Measurements from ENCODE around the gene RBM47. TPM values are rescaled to one million over a fixed set of nuclear protein-coding genes. Genes with fewer than 3 reads are reported as not detected.

RBM47 gene
- total and polyA plus RNA-seq, 9 of the 15 experiments (the other 6 are each of a cell fraction or from before 2014, with no cell fraction given): 1.4 to 6.4 (median 3.3) TPM

DNA sequence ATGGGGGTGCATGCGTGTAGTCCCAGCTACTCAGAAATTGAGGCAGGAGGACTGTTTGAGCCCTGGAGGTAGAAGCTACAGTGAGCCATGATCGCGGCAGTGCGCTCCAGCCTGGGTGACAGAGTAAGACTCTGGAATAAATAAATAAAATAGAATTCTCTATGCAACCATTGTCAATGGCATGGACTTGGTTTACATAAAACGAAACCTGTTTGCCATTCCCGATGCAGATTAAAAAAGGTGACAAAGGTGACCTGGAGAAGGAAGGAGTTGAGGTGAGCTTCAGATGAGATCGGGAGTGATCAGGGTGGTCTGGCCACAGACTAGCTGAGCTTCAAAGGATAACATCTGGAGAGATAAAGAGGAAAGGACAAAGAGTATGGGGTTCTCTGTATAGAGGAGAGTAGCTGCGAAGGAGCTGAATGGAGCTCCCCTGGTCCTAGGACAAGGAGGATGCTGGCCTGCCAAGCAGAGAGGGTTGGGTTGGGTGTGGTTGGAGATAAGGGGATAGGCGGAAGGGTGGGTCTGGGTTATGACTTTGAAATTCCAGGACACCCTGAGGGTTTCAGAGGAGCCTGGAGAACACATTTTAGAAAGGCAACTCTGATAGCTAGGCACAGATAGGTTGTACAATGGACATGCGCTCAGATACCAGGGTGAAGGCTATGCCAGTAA lies 98.6 kb downstream of the RBM47 start (continued):
- TF ChIP-seq, protein P1, sequence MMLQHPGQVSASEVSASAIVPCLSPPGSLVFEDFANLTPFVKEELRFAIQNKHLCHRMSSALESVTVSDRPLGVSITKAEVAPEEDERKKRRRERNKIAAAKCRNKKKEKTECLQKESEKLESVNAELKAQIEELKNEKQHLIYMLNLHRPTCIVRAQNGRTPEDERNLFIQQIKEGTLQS (IDR thresholded peaks at IDR 0.05): peak; percentile 10; the same call in 1 of the 2 replicates
- TF ChIP-seq, protein P1 (CRISPR knock-in tag; conservative IDR thresholded peaks at IDR 0.05): no peak
- TF ChIP-seq KDM5B (IDR thresholded peaks at IDR 0.05; ENCODE audit: insufficient replicate concordance, low read depth, low read length) (no peak), TSC22D4 (tag; IDR thresholded peaks at IDR 0.05) (no peak), ZNF280A (IDR thresholded peaks at IDR 0.05; ENCODE audit: low read depth, partially characterized antibody) (no peak), ZNF764 (CRISPR knock-in tag; IDR thresholded peaks at IDR 0.05; ENCODE audit: low read depth) (no peak), ARID1B (IDR thresholded peaks at IDR 0.05) (peak; percentile 86), HDAC1 (IDR thresholded peaks at IDR 0.05) (peak in 1 of 2 experiments; percentile 73; a peak in 2 of 4 replicates), SRSF9 (IDR thresholded peaks at IDR 0.05; ENCODE audit: borderline replicate concordance, low read depth, low read length) (no peak), ZNF766 (CRISPR knock-in tag; conservative IDR thresholded peaks at IDR 0.05) (peak; percentile 77; the same call in 1 of the 2 replicates), ZNF436 (CRISPR knock-in tag; IDR thresholded peaks at IDR 0.05) (no peak), ZKSCAN1 (IDR thresholded peaks at IDR 0.05; ENCODE audit: low read depth, low read length) (0 out of 2 replicates have a peak, but pooled peaks have one; percentile 24), TGIF2 (CRISPR knock-in tag; IDR thresholded peaks at IDR 0.05) (no peak), ZNF584 (CRISPR knock-in tag; IDR thresholded peaks at IDR 0.05; ENCODE audit: low read depth) (no peak), ADNP (tag; IDR thresholded peaks at IDR 0.05) (no peak), PHB2 (IDR thresholded peaks at IDR 0.05; ENCODE audit: low read depth) (no peak), ZNF431 (CRISPR knock-in tag; IDR thresholded peaks at IDR 0.05) (no peak), EP400 (IDR thresholded peaks at IDR 0.05) (0 out of 2 replicates have a peak, but pooled peaks have one; percentile 28), NR3C1 (CRISPR knock-in tag; IDR thresholded peaks at IDR 0.05) (no peak), NFIC (IDR thresholded peaks at IDR 0.05) (peak; percentile 52)
- TF ChIP-seq, protein P2, sequence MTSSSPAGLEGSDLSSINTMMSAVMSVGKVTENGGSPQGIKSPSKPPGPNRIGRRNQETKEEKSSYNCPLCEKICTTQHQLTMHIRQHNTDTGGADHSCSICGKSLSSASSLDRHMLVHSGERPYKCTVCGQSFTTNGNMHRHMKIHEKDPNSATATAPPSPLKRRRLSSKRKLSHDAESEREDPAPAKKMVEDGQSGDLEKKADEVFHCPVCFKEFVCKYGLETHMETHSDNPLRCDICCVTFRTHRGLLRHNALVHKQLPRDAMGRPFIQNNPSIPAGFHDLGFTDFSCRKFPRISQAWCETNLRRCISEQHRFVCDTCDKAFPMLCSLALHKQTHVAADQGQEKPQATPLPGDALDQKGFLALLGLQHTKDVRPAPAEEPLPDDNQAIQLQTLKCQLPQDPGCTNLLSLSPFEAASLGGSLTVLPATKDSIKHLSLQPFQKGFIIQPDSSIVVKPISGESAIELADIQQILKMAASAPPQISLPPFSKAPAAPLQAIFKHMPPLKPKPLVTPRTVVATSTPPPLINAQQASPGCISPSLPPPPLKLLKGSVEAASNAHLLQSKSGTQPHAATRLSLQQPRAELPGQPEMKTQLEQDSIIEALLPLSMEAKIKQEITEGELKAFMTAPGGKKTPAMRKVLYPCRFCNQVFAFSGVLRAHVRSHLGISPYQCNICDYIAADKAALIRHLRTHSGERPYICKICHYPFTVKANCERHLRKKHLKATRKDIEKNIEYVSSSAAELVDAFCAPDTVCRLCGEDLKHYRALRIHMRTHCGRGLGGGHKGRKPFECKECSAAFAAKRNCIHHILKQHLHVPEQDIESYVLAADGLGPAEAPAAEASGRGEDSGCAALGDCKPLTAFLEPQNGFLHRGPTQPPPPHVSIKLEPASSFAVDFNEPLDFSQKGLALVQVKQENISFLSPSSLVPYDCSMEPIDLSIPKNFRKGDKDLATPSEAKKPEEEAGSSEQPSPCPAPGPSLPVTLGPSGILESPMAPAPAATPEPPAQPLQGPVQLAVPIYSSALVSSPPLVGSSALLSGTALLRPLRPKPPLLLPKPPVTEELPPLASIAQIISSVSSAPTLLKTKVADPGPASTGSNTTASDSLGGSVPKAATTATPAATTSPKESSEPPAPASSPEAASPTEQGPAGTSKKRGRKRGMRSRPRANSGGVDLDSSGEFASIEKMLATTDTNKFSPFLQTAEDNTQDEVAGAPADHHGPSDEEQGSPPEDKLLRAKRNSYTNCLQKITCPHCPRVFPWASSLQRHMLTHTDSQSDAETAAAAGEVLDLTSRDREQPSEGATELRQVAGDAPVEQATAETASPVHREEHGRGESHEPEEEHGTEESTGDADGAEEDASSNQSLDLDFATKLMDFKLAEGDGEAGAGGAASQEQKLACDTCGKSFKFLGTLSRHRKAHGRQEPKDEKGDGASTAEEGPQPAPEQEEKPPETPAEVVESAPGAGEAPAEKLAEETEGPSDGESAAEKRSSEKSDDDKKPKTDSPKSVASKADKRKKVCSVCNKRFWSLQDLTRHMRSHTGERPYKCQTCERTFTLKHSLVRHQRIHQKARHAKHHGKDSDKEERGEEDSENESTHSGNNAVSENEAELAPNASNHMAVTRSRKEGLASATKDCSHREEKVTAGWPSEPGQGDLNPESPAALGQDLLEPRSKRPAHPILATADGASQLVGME (CRISPR knock-in tag; IDR thresholded peaks at IDR 0.05): 0 out of 2 replicates have a peak, but pooled peaks have one; percentile 54
